KMS-11 (cell line): ENCODE measurements around the gene ACHE.

Experiments
- H2AFZ ChIP-seq: fragments of 200-600 bp; sonication (generic); 2 replicates; pipeline ENCODE4 v1.6.1; 2016; ENCODE audit warnings: antibody characterized with exemption, mixed run types, low read depth
- H3K27ac ChIP-seq: fragments of 200-600 bp; sonication (generic); 2 replicates; pipeline ENCODE4 v1.6.1; 2016; ENCODE audit warnings: mild to moderate bottlenecking, mixed run types
- H3K27me3 ChIP-seq: fragments of 200-600 bp; sonication (generic); 2 replicates; pipeline ENCODE4 v1.6.1; 2017; ENCODE audit warnings: mild to moderate bottlenecking, low read depth, mixed run types, moderate library complexity; ENCODE audit not compliant: insufficient read depth
- H3K36me3 ChIP-seq: fragments of 200-600 bp; sonication (generic); 2 replicates; pipeline ENCODE4 v1.6.1; 2017; ENCODE audit warnings: mild to moderate bottlenecking, mixed run types; ENCODE audit not compliant: insufficient read depth
- H3K4me1 ChIP-seq: fragments of 200-600 bp; sonication (generic); 2 replicates; pipeline ENCODE4 v1.6.1; 2016; ENCODE audit warnings: mild to moderate bottlenecking, low read depth, mixed run types; ENCODE audit not compliant: poor library complexity, severe bottlenecking
- H3K4me2 ChIP-seq: fragments of 200-600 bp; sonication (generic); 2 replicates; pipeline ENCODE4 v1.7.0; 2016; ENCODE audit warnings: mild to moderate bottlenecking, mixed run types
- H3K4me3 ChIP-seq: fragments of 200-600 bp; sonication (generic); IDR thresholded peaks from 2 replicates; pipeline ENCODE4 v1.6.1; 2017; ENCODE audit warnings: low read depth, low read length, mixed read lengths; ENCODE audit not compliant: insufficient read depth
- H3K79me2 ChIP-seq: fragments of 200-600 bp; sonication (generic); 2 replicates; pipeline ENCODE4 v1.6.1; 2016; ENCODE audit warnings: low read depth, mixed run types; ENCODE audit not compliant: insufficient read depth
- H3K9ac ChIP-seq: fragments of 200-600 bp; sonication (generic); 2 replicates; pipeline ENCODE4 v1.6.1; 2016; ENCODE audit warnings: mild to moderate bottlenecking, mixed run types
- H4K20me1 ChIP-seq: fragments of 200-600 bp; sonication (generic); 2 replicates; pipeline ENCODE4 v1.6.1; 2016; ENCODE audit warnings: mild to moderate bottlenecking, mixed run types; ENCODE audit not compliant: insufficient read depth
- TF ChIP-seq, protein P1 (sequence below): fragments of 200-600 bp; sonication (generic); conservative IDR thresholded peaks from 2 replicates; pipeline ENCODE4 v1.6.1; 2017; ENCODE audit warnings: low read depth, mild to moderate bottlenecking, antibody characterized with exemption, low read length, moderate library complexity, mixed read lengths

Gene ACHE

DNA sequence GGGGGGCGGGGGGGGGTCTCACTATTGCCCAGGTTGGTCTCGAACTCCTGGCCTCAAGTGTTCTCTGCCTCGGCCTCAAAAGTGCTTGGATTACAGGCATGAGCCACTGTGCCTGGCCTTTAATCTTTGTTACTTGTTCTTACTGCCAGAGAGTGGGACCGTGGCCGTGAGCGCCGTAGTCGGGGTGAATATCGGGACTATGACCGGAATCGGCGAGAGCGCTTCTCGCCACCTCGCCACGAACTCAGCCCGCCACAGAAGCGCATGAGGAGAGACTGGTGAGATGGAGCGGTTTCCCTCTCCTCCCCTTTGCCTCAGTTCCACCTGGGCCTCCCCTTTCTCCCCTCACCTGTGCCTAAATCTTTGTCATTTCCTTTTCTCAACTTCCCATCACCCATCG, 14.6 kb downstream of the ACHE start:
- Histone ChIP-seq H3K4me3 (no peak overlapping the region), H3K4me2 (no peak overlapping the region), H3K4me1 (peaks cover 17% of the 10 kb centered on the region), H4K20me1 (no peaks in the 10 kb centered on the region; the same call in 1 of the 2 replicates), H3K9ac (no peak overlapping the region), H3K79me2 (peaks cover 52% of the 10 kb centered on the region), H3K27me3 (no peaks in the 10 kb centered on the region), H3K36me3 (peaks cover 11% of the 10 kb centered on the region; the same call in 1 of the 2 replicates), H3K27ac (no peak overlapping the region), H2AFZ (no peak overlapping the region)
- TF ChIP-seq, protein P1, sequence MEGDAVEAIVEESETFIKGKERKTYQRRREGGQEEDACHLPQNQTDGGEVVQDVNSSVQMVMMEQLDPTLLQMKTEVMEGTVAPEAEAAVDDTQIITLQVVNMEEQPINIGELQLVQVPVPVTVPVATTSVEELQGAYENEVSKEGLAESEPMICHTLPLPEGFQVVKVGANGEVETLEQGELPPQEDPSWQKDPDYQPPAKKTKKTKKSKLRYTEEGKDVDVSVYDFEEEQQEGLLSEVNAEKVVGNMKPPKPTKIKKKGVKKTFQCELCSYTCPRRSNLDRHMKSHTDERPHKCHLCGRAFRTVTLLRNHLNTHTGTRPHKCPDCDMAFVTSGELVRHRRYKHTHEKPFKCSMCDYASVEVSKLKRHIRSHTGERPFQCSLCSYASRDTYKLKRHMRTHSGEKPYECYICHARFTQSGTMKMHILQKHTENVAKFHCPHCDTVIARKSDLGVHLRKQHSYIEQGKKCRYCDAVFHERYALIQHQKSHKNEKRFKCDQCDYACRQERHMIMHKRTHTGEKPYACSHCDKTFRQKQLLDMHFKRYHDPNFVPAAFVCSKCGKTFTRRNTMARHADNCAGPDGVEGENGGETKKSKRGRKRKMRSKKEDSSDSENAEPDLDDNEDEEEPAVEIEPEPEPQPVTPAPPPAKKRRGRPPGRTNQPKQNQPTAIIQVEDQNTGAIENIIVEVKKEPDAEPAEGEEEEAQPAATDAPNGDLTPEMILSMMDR, result no peak

DNA sequence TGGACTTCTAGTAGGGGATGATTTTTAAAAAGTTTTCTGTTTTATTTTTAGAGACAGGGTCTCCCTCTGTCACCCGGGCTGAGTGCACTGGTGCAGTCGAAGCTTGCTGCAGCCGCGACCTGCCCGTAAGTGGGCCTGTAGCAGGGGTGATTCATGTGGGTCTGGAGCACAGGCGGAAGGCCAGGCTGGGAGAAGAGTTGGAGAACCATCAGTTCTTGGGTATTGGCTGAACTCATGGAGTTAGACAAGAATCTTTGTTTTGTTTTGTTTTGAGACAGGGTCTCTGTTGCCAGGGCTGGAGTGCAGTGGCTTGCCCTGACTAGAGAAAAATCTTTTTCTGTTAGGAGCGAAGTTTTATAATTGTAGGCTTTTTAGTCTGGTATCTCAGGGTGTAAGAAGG, 15.0 kb downstream of the ACHE start:
- H3K36me3 ChIP-seq, result peaks cover 7% of the 10 kb centered on the region; the same call in 1 of the 2 replicates
- no peak overlapping the region for H3K9ac ChIP-seq

GRCh38 chr7:100879685-100880261, 15.9 kb downstream of the ACHE start:
- no peak overlapping the region for H3K9ac ChIP-seq
- no peak overlapping the region for H3K4me2 ChIP-seq
- no peaks in the 10 kb centered on the region; the same call in 1 of the 2 replicates for H3K36me3 ChIP-seq
- H3K79me2 ChIP-seq, result peaks cover 63% of the 10 kb centered on the region
- TF ChIP-seq, protein P1, result no peak
- no peak overlapping the region for H3K27ac ChIP-seq
- H3K27me3 ChIP-seq, result no peaks in the 10 kb centered on the region
- H4K20me1 ChIP-seq, result no peaks in the 10 kb centered on the region; the same call in 1 of the 2 replicates
- no peak overlapping the region for H3K4me3 ChIP-seq
- H2AFZ ChIP-seq, result no peak overlapping the region
- peaks cover 21% of the 10 kb centered on the region for H3K4me1 ChIP-seq

More for the DNA sequence above, 15.0 kb downstream of the ACHE start:
- Histone ChIP-seq H3K4me1 (peaks cover 21% of the 10 kb centered on the region), H3K4me3 (no peak overlapping the region), H2AFZ (no peak overlapping the region), H3K79me2 (peaks cover 57% of the 10 kb centered on the region), H4K20me1 (no peaks in the 10 kb centered on the region; the same call in 1 of the 2 replicates), H3K27ac (no peak overlapping the region), H3K4me2 (no peak overlapping the region), H3K27me3 (no peaks in the 10 kb centered on the region)
- TF ChIP-seq, protein P1, result no peak

DNA sequence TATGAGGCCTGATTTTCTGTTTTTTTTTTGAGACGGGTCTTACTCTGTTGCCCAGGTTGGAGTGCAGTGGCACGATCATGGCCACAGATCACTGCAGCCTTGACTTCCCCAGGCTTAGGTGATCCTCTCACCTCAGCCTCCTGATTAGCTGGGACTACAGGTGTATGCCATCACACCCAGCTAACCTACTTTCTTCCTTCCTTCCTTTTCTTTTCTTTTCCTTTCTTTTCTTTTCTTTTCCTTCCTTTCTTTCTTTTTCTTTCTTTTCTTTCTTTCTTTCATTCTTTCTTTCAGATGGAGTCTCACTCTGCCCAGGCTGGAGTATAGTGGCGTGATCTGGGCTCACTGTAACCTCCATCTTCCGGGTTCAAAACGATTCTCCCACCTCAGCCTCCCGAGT, 17.0 kb downstream of the ACHE start:
- no peaks in the 10 kb centered on the region; the same call in 1 of the 2 replicates for H4K20me1 ChIP-seq

More for the DNA sequence above, 17.0 kb downstream of the ACHE start:
- no peak overlapping the region for H3K4me2 ChIP-seq
- no peak overlapping the region for H3K27ac ChIP-seq
- H3K79me2 ChIP-seq, result peaks cover 63% of the 10 kb centered on the region
- no peaks in the 10 kb centered on the region for H3K27me3 ChIP-seq
- H3K36me3 ChIP-seq, result no peaks in the 10 kb centered on the region; the same call in 1 of the 2 replicates
- H2AFZ ChIP-seq, result no peak overlapping the region
- no peak overlapping the region for H3K9ac ChIP-seq
- H3K4me3 ChIP-seq, result no peak overlapping the region
- TF ChIP-seq, protein P1, result no peak
- H3K4me1 ChIP-seq, result peaks cover 21% of the 10 kb centered on the region
